AG04450 (cell line): ENCODE measurements around the gene MICAL3. TPM values are rescaled to one million over a fixed set of nuclear protein-coding genes. Genes with fewer than 3 reads are reported as not detected.

Experiments
- CTCF ChIA-PET: fragments of 300-600, 350-600 bp; formaldehyde crosslinking; extraction: SDS; loops from one replicate; lab custom pipeline; 2022; ENCODE audit warnings: antibody characterized with exemption, inconsistent platforms; lab: Charles Lee
- POLR2A ChIA-PET: fragments of 350-600 bp; formaldehyde crosslinking; extraction: SDS; loops from one replicate; lab custom pipeline; 2021; ENCODE audit warnings: antibody characterized with exemption, inconsistent platforms; lab: Yijun Ruan, JAX
- DNase-seq: peaks from one replicate; pipeline ENCODE4 v3.0.0-alpha.2; 2011; ENCODE audit warnings: low read depth, low spot score
- H3K27ac ChIP-seq: one replicate; pipeline ENCODE4 v1.5.1; 2012; ENCODE audit warnings: low read depth, low read length, control low read depth
- H3K27me3 ChIP-seq: one replicate; pipeline ENCODE4 v1.6.0; 2012; ENCODE audit warnings: low read length; ENCODE audit not compliant: control insufficient read depth, insufficient read depth
- H3K4me3 ChIP-seq: 2 replicates; pipeline ENCODE4 v1.5.1; 2011; ENCODE audit warnings: mild to moderate bottlenecking, low read depth, low read length, control low read depth
- H3K9me3 ChIP-seq: 2 replicates; pipeline ENCODE4 v1.5.1; 2012; ENCODE audit warnings: low read length; ENCODE audit not compliant: control insufficient read depth, insufficient read depth
- CTCF ChIP-seq: IDR thresholded peaks from 2 replicates; pipeline ENCODE4 v1.5.1; 2011; ENCODE audit warnings: low read depth, low read length, control low read depth, inconsistent platforms
- polyA plus RNA-seq: library from polyadenylated mRNA; depleted of rRNA; stranded (reverse); fragments of >200 nt; gene quantifications from 2 replicates; pipeline ENCODE4 v1.2.3, GENCODE V29; 2011

The MICAL3 gene
- polyA plus RNA-seq, 1 experiment, result 17.8 TPM

DNA sequence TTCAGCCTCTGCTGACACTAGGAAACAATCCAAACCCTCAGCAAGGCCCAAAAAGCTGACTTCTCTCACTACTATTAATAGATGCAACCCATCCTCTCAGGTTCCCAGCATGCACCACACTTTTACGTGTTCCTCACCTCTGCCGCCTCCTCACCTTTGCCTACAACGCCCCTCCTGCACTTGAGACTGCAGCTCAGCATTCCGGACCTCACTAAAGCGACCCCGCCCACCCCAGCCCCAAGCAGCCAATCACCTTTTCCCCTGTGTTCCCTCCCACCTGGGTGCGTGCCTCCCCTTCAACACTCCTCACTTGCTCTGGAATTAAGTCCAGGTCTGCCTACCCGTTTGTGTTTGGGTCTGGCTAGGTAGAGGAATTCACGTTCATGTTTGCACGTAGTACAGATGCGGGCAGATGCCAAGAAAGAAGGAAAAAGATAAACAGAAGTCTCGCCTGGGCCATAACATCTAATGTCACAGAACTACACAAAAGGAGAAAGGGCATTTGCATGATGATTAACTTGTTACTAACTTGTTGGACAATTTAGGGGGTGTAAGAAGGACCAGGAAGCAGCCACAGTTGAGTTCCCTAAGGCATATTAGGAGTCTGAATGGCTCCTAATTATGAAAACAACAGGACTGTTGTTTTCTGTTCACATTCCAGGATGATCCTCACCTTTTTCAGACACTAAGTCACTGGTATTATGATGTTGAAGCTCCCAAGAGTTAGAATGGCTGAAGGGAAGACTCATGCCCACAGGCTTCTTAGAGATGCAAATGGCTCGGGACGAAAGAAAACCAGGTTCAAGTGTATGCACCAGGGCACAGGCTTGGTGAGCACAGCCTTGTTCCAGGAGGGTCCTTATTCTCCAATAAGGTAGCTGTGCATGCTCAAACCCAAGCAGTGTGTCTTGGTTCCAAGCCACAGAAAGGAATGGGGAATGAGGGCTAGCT, 102.2 kb downstream of the MICAL3 start:
- TF ChIP-seq CTCF, result no peak
- ChIA-PET POLR2A (interaction anchor here (0.6 to 1.2 kb wide), 4 partner anchors 12 to 78 kb away, joined by 3 to 4 read pairs (median 4); no protein-coding TSS in a partner anchor), CTCF (interaction anchor here (0.7 to 1.9 kb wide), 3 partner anchors 92 to 154 kb away, joined by 3 to 6 read pairs (median 6); no protein-coding TSS in a partner anchor)
- no peak overlapping the region for H3K4me3 ChIP-seq
- H3K9me3 ChIP-seq, result no peaks in the 10 kb centered on the region
- peak overlapping the region; percentile 84 for H3K27ac ChIP-seq
- no peaks in the 10 kb centered on the region for H3K27me3 ChIP-seq
- DNase-seq, result no peak

DNA sequence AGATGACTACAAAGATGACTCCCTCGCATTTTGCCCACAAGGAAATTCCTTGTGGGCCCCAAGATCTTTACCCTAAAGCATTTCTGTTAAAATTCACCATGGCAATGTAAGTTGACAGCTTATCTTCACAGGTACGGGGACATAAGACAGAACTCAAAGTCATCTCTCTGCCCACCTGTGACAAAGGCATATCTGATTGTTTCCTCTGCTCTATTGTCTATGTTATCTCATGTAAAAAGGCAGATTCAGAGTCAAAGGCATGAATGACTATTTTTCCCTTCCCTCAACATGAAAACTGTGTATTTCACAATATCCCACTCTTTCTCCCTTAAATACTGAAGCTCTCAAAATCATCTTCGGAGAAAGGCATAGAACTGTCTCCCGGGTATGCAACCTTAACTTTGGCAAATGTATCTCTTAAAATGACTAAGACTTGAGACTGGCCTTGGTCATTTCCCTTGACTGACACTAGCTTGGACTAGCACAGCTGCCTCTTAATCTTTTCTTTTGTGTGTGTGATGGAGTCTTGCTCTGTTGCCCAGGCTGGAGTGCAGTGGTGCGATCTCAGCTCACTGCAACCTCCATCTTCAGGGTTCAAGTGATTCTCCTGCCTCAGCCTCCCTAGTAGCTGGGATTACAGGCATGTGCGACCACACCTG, 103.2 kb downstream of the MICAL3 start:
- H3K27me3 ChIP-seq, result no peaks in the 10 kb centered on the region
- DNase-seq, result no peak
- CTCF ChIA-PET, result interaction anchor here (0.6 to 1.9 kb wide), 2 partner anchors 68 to 155 kb away, joined by 3 to 6 read pairs; no protein-coding TSS in a partner anchor
- H3K9me3 ChIP-seq, result no peaks in the 10 kb centered on the region
- POLR2A ChIA-PET, result no interaction called here
- H3K27ac ChIP-seq, result no peak overlapping the region
- H3K4me3 ChIP-seq, result no peak overlapping the region
- TF ChIP-seq CTCF, result no peak

- CTCF ChIA-PET, result interaction anchor here (0.9 to 1.9 kb wide), 2 partner anchors 9 to 156 kb away, joined by 3 to 6 read pairs; no protein-coding TSS in a partner anchor
- no peaks in the 10 kb centered on the region for H3K9me3 ChIP-seq
- no peak for DNase-seq
- peak overlapping the region; percentile 20; the same call in 1 of the 2 replicates for H3K4me3 ChIP-seq
- H3K27ac ChIP-seq, result no peak overlapping the region
- TF ChIP-seq CTCF, result no peak
- no peaks in the 10 kb centered on the region for H3K27me3 ChIP-seq
- POLR2A ChIA-PET, result no interaction called here
Measured at GRCh38 chr22:17920145-17920605, 104.2 kb downstream of the MICAL3 start.

- TF ChIP-seq CTCF, result no peak
- ChIA-PET CTCF (interaction anchor here (0.9 kb wide), 1 partner anchor 8 kb away, joined by 3 read pairs; no protein-coding TSS in a partner anchor), POLR2A (interaction anchor here (1.0 to 1.3 kb wide), 2 partner anchors 9 to 112 kb away, joined by 3 to 6 read pairs; no protein-coding TSS in a partner anchor)
- no peak for DNase-seq
- no peak overlapping the region for H3K4me3 ChIP-seq
- no peaks in the 10 kb centered on the region for H3K27me3 ChIP-seq
- no peaks in the 10 kb centered on the region for H3K9me3 ChIP-seq
- no peak overlapping the region for H3K27ac ChIP-seq
Measured at GRCh38 chr22:17919276-17920144, 104.9 kb downstream of the MICAL3 start.
